GM18499 (cell line): ENCODE data around the gene GUCD1.

Experiments
- ATAC-seq: cut with Tn5 transposase; IDR thresholded peaks from one replicate; pipeline ENCODE4 v1.9.1; 2021; ENCODE audit warnings: moderate number of reproducible peaks; ENCODE audit not compliant: insufficient read depth, unreplicated experiment

Gene GUCD1

DNA sequence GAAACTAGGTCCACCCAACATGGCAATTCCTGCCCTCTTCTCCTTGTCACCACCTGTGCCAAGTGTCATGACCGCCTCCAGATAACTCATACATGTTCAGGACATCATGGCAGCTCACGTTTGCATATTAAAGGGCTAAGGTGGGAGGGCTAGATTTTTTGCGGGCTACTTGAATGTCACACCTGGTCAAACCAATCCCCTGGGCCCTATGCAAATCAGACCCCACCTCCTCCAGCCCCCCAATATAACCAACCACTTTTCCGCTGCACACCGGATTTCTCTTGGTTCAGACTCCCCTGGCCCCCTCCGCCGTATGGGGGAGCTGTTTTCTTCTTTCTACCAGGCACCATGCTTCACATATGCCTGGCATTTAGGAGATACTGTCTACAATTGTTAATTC lies 47.2 kb downstream of the GUCD1 start:
- ATAC-seq = no peak

DNA sequence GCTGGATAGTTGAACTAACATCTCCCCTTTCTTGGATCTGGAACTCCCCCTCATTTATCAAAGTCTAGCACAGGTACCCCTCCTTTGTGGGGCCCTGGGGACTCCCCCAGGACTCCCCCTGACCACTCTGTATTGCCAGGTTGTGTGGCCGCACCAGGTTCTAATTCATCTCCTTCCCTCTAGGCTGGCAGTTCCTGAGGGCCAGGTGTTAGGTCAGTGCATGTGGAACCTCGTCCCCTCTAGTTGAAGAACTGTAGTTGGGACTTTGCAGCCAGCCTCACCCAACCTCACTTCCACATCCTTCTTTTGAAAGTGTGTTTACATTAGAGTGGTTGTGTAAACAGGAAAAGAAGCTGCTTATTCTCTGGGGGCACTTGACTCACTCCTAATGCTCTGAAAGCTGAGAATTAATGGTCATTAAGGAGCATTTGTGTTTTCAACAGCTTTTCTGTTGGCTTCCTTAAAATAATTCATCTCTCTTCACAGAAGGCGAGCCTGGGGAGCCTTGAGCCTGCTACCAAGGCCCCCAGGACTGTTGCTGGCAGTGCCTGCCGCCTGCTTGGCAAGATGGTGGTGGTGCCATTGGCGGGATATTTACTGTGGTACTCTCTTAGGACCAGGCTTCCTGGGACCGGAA lies 48.0 kb downstream of the GUCD1 start:
- no peak for ATAC-seq

DNA sequence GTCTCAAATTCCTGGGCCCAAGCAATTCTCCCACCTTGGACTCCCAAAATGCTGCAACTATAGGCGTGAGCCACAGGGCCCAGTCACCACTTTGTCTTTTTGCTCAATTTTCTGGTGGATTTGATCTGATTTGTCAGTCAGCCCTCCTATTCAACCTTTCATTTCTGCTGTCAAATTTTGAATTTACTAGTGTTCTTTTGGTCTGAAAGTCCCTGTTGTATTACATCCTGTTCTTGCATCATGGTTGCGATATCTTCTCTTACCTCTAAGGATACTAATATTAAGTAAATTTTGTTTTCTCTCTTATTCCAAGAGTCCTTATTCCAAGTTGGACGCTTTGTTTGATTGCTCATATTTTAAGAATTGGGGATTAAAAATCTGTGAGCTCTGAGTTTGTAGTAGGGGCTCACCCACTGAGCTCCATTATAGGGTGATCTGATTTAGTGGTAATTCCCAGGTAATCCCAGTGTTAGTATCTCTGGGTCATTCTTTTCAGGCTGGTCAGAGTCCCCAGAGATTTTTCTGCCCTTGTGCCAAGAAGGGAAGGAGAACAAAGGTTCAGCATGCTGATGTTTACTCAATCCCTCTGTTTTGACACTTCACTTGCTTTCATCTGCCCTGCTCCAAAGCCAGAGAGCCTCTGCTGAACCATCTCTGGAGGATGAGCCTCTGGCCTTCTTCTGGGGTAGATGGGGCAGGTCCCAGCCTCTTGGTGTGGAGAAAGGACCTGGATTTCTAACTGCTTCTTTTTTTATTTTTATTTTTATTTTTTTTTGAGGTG lies 49.8 kb downstream of the GUCD1 start:
- no peak for ATAC-seq

DNA sequence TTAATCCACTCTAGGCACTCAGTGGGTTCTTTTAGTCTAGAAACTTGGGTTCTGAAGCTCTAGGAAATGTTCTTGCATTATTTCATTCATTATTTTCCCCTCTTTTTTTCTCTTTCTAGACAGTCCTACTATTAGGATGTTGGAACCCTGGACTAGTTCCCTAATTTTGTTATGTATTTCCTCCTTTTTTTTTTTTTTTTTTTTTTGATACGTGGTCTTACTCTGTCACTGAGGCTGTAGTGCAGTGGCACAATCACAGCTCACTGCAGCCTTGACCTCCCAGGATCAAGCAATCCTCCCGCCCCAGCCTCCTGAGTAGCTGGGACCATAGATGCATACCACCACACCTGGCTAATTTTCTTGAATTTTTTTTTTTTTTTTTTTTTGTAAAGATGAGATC lies 50.4 kb downstream of the GUCD1 start:
- ATAC-seq = no peak

DNA sequence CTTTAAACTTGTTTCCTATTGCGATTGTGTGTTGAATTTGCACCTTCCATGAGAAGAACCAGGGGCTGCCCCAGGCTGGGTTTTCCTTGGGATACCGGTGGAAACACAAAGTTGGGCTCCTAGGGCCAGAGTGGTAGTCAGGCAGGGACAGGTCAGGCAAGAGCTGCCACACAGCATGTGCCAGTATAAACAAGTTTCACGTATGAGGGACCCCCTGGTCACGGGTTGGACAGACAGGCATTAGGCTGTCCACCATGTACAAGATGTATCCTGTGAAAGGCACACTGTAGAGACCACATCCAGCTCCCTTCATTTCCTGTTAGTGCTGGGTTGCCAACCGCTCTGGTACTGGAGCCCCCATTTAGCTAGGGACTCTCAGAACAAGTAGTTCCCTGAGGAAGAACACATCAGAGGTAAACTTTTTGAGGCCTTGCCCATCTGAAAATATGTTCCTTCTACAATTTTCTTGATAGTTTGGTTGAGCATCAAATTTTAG lies 51.0 kb downstream of the GUCD1 start:
- ATAC-seq = no peak

DNA sequence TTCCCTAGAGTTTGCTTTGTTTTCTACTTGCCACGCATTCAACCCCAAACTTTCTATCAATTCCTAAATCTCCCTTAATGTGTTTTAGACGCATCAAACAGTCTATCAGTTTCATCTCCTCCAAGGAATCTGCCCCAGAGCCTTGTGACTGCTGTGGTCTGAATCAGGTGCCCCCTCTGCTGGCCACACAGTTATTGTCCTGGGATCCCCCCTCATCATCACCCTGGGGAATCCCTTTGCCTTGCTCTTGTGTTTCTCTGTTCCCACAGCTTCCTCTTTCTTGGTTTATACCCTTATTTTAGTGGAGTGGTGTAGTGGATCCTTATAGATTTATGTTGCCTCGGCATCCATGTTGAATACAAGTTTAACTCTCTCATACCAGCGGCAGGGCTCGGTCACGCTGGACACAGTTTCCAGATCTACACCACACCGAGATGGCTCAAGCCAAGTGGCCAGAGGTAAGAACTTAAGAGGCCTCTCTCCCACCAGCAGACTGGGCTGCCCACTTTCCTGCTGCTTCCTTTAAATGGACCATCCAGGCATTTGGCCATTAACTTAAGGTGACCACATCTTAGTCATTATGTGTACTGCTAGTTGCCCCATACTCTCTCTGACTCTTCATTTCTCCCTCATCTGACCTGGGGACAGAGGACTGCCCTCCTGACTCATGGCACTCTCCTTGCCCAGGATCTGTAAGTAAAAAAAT lies 51.6 kb downstream of the GUCD1 start:
- no peak for ATAC-seq

DNA sequence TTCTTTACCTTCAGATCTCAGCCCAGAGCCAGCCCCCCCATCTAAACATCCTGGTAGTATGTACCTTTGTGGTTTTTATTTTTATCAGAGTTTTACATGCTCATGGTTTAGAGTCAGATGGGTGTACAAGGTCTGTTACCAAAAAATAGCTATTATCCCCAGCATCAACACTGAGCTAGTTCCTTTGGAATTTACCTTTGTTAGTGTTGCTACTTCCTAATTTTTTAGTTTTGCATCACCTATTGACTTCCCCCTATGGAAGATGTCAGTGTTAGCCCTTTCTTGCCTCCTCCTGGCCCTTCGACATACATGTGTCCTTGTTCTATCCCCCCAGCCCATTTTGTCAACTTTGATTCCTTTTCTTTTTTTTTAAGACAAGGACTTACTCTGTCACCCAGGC lies 52.4 kb downstream of the GUCD1 start:
- ATAC-seq = no peak

DNA sequence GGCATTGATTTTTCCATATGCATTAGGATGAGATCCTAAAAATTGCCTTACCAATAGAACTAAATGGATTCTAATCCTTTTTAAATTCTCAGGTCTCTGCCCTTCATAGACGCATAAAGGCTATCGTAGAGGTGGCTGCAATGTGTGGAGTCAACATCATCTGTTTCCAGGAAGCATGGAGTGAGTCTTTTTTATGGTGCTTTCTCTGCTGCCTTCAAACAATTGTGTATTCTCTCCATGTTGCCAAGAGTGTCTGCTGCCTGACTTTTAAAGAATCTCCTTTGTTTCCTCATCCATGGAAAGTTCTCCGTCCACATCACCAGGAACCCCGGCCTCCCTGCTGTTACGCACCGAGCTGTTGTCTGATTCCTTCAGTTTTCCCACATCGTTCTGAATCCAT lies 52.9 kb downstream of the GUCD1 start:
- no peak for ATAC-seq

DNA sequence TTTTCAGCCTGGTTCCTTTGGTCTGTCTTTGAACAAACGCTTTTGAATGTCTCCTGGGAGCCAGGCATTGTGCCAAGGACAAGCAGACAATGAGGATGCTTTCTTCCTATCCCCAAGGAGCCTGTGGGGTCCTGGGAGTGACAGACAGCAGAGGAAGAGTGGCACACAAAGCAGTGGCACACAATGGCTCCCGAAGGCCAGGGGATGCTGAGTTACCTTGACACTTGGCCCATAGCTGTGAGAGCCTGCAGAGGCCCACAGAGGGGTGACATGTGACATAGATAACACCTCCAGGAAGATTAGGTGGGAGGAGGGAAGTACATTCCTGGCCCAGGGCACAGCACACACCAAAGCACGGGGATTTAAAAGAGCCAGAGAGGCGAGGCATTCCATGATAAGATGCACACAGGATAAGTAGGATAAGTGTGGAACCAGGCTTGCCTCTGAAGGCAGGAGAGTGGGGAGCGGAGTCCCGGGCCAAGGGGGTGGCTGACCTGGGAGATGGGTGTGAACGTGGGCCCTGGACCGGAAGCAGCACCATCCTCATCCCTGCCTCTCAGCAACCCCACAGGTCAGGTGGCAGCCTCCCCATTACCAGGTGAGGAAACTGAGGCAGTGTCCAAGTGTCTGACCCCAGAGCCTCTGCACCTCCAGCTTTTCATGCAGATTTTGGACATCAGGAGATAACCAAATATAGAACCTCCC lies 53.5 kb downstream of the GUCD1 start:
- no peak for ATAC-seq

DNA sequence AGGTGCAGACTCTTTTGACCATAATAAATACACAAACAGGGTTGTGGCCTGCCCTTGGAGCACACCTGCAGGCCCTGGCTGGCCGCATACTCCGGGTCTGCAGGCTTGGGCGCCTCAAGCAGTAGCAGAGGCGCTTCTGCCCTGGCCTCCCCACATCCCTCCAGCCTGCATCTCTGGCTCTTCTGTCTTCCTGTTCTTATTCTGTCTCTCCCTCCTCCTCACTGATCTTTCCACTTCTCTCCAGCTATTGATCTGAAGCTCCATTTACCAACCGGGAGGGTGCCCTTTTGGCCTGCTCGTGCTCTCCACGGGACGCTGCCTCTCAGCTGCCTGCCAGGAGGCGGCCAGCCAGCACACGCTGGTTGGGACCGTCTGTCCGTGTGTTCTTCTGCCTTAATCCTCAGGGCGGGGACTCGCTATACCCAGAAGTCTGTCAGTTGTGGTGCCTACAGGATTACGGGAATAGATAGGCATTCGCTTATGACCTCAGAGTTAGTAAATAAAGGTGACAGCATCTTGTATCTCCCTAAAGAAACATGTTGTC lies 54.6 kb downstream of the GUCD1 start:
- no peak for ATAC-seq

DNA sequence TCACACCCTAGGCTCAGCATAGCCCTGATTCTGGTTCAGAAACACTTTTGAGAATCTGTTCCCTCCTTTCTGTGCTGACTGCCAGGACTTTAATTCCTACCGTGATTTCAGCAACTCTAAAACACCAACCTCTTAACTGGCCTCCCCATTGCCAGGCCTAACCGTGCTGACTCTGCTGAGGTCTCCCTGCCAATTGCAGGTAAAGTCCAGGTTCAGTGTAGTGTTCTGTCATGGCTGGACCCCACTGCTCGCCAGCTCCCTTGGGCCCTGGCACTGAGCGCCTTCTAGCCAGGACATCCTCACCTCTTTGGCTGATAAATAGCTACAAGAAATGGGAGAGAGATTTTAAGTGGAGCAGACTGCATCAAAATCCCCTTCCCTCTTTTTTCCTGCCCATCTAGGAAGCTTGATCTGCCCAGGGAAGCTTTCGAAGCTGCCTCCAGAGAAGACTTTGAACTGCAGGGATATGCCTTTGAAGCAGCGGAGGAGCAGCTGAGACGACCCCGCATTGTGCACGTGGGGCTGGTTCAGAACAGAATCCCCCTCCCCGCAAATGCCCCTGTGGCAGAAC lies 55.1 kb downstream of the GUCD1 start:
- no peak for ATAC-seq

DNA sequence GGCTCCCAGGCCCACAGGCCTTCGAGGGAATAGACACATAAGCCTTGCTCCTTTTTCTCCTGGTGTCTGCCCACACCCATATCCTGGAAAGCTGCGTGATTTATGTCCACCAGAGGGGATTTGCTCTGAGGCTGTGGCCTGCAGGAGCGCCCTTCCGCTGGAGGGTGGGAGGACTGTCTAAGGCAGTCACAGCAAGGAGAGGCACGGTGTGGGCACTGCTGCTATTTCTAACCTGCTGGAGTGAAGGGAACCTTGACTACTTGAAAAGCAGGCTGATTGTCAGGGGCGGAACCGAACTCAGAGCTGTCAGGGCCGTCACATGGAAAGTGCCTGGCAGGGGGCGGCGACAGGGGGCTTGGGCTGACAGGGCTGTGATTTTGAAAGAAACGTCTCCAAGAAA lies 56.1 kb downstream of the GUCD1 start:
- no peak for ATAC-seq

DNA sequence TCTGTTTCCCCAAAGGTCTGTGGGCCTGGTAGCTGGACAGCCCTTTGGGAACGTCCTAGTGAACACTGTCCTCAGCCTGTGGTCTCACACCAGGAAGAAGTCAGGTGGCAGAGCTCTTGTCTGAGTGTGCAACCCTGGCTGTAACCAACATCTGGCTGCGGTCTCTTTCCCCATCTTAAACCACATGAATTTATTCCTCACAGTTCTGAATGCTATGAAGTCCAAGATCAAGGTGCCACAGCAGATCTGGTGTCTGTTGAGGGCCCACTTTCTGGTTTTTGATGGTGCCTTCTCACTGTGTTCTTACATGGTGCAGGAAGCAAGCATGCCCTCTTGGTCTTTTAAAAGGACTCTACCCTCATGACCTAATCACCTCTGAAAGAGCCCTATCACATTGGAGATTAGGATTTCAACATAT lies 57.1 kb downstream of the GUCD1 start:
- no peak for ATAC-seq

DNA sequence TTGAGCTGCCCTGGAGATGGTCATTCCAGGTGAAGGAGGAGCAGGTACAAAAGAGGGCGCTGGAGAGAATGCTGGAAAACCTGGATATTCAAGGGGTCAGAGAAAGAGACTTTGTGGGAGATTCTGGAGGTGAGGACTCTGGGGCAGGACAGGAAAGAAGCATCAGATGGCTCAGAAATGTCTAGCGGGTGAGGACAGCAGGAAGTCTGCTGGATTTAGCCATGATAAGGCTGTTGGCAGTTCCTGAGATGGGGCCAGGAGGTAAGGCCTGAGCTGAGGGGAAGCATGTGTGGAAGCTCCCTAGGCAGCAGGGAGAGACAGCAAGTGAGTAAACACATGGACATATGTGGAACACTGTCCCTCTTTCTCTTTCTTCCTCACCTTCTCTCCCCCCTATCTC lies 58.3 kb downstream of the GUCD1 start:
- ATAC-seq = no peak

DNA sequence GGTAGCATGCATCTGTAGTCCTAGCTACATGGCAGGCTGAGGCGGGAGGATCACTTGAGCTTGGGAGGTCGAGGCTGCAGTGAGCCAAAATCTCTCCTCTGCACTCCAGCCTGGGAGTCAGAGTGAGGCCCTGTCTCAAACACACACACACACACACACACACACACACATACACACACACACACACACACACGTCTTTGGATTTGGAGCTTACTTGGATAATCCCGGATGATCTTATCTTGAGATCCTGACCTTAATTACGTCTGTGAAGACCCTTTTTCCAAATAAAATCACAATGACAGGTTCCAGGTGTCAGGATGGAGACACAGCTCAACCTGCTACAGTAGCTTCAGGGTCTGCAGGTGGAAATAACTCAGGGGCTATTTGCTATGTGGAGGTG lies 58.7 kb downstream of the GUCD1 start:
- no peak for ATAC-seq

DNA sequence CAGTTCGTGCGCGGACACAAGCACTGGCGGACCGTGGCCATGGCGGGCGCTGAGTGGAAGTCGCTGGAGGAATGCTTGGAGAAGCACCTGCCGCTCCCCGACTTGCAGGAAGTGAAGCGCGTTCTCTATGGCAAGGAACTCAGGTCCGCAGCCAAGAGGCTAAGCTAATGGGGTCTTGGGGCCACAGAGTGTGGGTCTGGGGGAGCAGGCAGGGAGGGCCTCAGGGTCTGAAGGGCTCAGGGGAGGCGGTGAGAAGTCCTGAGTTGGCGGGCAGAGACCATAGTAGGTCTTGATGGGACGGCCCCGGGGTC lies 59.6 kb downstream of the GUCD1 start:
- ATAC-seq = no peak

DNA sequence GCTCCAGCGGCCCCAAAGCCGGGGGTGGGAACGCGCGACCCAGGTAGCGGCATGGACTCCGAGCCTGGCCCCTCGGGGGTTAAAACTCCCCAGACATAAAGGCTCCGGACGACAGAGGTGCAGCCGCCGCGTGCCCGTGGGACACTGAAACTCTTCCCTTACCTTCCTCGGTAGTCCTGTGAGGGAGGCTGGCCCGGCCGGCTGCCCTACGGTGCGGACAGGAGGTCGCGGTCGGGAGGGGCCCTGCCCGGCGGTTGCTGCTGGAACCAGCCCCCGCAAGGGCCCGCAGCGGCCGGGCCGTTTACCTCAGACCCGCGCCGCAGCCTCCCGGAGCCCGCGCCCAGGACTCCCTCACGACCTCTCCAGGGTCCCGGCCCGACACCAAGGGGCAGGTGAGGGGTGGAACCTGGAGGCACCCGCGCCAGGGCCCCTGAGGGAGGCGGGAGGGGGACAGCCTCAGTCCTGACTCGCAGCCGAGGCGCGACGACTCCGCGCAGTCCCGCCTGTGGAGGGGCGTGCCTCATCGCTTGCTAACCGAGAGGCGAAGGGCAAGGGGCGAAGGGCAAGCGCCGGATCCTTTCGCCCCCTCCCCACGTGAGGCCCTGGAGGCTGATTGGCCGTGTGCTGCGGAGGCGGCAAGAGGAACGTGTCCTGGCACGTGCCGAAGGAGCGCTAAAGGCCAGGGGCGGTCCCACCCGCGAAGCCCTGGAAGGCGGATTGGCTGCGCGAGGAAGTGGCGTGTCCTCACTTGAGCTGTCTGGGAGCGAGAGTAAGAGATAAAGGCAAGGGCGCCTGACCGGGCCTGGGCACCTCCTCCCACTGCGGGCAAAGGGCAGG lies 60.2 kb downstream of the GUCD1 start, which contains the start of gene UPB1:
UPB1 (plus strand) TSS at position 805 of the 837 bp plus-strand sequence. CDS start 72 bp downstream, outside the sequence.
- ATAC-seq = no peak

DNA sequence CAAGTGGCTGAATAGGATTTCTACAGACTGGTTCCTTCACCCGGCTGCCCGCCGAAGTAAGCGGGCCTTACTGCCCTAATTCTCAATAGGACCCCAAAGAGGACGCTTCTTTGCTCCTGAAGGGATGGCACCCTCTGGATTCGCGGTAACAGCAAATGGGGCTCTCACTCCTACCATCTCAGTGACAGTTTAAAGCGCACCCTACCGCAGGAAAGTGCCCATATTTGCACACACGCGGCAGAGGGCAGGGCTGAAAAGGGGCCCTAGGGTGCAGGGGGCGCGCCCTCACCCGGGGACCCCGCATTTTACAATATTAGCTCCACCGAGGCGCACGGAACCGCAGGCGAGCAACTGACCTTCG lies 60.8 kb downstream of the GUCD1 start:
- ATAC-seq = no peak

DNA sequence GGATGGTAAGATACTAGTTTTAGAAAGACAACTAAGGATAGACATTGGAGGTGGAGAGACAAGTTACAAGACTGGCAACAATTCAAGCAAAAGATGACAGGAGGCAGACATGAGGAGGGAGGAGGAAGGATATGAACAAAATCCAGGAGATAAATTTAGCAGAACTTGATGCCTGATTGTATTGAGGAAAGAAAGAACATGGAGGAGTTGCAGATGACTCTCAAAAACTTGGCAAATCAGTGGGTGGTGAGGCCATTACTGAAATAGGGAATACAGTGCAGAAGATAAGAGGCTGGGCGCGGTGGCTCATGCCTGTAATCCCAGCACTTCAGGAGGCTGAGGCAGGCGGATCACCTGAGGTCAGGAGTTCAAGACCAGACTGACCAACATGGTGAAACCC lies 62.5 kb downstream of the GUCD1 start:
- no peak for ATAC-seq
